GM18907 (cell line): Measurements from ENCODE around the gene KRTAP5-7.
"Not testable (repeated sequence)": the region's sequence is repeated elsewhere in the genome, so short reads cannot be mapped to it uniquely, and the experiment has no call there.

Source experiments
- ATAC-seq: cut with Tn5 transposase; IDR thresholded peaks from one replicate; pipeline ENCODE4 v1.9.1; 2021; ENCODE audit warnings: mild to moderate bottlenecking, moderate library complexity; ENCODE audit not compliant: unreplicated experiment

KRTAP5-7 gene

DNA sequence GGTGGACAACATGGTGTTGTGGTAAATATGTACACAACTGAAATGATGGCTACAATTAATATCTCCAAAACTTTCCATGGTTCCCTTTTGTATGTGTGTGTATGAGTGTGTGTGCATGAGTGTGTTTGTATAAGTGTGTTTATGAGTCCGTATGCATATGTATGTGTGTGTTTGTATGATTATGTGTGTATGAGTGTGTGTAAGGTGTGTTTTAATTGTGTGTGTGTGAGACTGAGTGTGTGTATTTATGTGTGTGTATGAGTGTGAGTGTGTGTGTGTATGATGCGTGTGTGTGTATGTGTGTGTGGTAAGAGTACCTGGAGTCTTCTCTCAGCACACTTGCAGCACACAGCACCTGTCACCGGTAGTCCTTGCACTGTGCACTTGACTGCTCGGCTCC lies 29.0 kb downstream of the KRTAP5-7 start:
- no peak for ATAC-seq

DNA sequence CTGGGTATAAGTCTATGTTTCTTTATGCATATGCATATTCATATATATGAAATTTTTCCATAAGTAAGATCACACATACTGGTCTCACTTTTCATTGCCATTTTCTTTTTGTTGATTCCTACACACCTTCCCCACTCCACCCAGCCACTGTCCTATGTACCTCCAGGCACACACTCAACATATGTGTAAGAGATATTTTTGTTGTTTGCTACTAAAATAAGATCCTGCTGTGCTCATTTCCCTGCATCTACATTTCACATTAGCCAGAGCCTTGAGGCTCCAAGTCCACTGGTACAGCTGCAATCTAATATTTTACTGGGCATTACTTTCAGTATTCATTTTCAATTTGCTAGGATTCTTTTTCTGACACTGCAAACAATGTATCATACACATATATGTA lies 30.2 kb downstream of the KRTAP5-7 start:
- no peak for ATAC-seq

DNA sequence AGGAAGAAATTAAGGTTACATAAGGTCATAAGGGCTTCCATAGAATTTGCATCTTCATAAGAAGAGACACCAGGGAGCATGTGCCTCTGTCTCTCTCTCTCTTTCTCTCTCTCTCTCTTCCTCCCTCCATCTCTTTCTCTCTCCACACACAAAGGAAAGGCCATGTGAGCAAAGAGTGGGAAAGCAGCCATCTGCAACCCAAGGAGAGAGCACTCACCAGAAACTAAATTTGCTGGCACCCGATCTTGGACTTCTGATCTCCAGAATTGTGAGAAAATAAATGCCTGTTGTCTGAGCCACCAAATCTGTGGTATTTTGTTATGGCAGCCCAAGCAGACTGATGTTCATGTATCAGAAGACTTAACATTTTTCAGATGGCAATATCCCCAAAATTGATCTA lies 31.9 kb downstream of the KRTAP5-7 start:
- ATAC-seq = no peak

DNA sequence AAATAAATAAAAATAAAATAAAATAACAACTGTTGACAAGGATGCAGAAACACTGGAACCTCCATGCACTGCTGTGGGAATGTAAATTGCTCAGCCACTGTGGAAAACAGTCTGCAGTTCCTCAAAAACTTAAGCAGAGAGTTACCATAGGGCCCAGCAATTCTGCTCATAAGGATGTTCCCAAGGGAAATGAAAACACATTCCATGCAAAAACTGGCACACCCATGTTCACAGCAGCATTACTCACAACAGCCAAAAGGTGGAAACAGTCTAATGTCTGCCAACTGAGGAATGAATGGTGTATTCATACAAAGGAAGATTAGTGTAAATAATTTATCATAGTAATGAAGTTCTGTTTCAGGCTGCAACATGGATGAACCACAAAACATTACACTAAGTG lies 35.1 kb downstream of the KRTAP5-7 start:
- ATAC-seq = no peak

DNA sequence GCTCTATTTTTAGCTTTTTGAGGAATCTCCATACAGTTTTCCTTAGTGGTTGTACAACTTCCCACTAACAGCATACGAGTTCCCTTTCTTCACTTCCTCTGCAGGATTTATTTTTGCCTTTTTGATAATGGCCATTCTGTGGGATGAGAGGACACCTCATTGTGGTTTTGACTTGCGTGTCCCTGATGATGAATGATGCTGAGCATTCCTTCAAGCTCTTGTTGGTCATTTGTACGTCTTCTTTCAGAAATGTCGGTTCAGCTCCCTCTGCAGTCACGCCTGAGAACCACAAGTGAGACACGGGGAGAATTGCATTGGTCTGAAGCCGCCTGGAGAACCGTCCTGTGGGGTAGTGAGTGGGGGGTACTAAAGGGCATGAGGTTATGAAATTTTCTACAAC lies 36.3 kb downstream of the KRTAP5-7 start:
- ATAC-seq = no peak

DNA sequence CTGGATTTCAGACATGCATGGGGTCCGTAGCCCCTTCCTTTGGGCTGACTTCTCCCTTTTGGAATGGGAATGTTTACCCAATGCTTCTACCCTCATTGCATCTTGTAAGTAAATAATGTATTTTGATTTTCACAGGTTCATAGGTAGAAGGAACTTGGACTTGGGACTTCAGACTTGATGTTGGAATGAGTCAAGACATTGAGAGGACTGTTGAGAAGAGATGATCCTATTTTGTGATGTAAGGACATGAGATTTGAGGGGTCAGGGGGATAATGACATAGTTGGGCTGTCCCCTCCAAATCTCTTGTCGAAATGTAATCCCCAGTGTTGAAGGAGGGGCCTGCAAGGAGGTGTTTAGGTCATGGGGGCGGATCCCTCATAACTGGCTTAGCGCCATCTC lies 37.4 kb downstream of the KRTAP5-7 start:
- no peak for ATAC-seq

DNA sequence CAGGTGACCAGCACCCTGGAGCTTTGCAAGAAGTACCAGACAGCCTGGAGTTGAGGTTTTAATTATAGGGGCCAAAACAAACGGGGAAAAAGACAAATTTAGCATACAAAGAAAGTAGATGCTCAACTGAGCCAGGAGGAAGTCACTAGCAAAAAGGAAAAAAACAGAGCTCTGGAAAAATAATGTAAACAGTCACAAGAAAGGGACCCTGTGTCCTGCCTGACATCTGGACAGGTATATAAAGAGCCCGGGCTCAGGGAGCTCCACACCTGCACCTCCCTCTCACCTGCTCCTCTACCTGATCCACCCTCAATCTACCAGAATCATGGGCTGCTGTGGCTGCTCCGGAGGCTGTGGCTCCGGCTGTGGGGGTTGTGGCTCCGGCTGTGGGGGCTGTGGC lies 38.2 kb downstream of the KRTAP5-7 start, which contains the start of gene KRTAP5-10:
Gene KRTAP5-10 (plus strand): TSS at position 301 of the 400 bp plus-strand sequence. CDS start 25 bp downstream, at position 326.
- no peak for ATAC-seq

DNA sequence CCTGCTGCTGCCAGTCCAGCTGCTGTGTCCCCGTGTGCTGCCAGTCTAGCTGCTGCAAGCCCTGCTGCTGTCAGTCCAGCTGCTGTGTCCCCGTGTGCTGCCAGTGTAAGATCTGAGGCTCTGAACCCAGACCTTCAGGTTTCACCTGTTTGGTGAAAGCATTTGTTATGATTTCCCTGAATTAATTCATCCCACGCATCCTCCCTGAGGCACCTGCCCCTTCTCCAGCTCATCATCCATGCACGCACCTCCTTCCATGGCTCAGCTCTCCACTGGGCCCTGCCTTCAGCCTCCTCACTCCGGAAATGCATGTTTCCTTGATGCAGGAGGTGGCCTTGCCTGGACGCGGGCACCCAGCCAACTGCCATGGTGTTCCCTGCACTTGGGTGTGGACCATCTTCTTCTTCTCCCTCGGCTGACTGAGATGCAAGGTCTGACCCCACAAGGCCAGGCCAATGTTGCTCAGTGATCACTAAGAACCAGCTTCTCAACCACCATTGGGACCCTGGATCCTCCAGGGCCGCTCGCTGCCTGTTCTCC lies 39.1 kb downstream of the KRTAP5-7 start:
- ATAC-seq = no peak

DNA sequence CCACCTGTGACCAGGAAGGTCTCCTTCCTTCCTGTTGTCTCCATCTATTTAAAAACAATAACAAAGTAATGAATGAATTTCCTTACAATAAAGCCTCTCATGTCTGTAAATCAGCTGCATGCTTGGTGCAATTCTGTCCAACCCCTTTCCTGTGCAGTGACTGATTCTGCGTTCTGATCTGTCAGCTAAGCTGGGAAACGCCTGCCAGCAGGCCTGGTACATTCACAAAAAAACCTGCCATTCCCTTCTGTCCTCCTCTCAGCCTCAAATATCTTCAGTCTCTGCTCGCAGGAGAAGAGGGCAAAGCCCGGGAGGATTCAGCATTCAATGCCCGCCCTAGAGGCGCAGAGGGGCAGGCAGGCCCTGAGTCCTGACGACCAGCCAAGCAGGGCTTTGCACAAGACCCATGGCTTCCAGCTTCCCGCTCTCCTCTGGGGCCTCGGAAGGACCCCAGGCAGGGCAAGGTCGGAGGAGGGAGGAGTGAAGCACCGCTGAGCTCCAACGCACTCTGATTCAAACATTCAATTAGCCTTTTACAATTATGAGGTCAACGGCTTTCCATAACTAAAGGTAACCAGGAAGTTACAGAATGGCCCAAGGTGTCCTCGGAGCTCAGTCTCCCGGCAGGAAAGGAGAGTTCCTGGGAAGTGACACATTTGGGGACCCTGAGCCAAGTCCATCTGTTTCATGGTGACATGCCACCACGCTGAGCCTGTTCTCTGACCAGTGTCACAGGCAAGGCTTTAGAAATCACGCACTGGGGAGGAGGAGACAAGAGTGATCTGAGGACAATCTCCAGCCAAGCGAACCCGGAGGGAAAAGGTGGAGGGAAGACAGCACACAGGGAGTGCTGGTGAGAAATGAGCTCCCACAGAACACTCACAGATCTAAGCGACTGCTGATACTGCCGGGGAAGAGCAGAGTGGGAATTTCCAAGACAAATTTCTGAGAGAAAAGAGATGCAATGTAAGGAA lies 39.8 kb downstream of the KRTAP5-7 start:
- not testable (repeated sequence) for ATAC-seq

DNA sequence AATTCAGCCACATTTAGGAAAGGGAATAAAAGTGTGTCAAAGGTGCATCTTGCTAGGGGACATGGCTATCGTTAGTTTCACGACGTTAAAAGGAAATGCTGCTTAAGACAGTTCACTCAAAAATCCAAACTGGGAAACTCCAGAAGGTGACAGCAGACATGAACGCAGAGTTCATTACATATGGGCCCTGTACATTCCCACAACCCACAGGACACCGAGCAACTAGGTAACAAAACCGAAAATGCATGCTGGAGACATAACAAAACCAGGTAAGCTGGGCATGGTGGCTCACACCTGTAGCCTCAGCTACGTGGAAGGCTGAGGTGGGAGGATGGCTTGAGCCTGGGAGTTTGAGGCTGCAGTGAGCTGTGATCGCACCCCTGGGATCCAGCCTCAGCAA lies 40.6 kb downstream of the KRTAP5-7 start:
- not testable (repeated sequence) for ATAC-seq

DNA sequence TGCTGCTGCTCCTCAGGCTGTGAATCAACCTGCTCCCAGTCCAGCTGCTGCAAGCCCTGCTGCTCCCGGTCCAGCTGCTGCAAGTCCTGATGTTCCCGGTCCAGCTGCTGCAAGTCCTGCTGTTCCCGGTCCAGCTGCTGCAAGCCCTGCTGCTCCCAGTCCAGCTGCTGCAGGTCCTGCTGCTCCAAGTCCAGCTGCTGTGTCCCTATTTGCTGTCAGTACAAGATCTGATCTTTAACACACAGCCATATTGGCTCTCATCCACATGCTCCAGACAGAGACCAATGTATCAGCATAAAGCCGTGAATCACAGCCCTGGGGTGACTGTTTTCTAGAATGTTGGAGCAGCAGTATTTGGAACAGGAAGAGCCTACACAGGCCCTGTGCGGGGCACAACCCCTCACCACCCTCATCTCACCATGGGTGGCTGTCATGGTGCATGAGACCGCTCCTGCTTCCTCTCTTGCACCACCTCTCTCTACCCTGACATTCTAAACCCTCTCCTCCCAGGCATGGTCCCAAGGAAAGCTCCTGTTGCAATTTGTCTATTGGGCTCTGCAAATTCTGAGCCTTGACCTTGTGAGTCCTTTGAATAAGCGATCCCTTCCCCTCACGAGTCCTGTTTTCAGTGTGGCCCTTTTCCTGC lies 41.8 kb downstream of the KRTAP5-7 start:
- no peak for ATAC-seq

DNA sequence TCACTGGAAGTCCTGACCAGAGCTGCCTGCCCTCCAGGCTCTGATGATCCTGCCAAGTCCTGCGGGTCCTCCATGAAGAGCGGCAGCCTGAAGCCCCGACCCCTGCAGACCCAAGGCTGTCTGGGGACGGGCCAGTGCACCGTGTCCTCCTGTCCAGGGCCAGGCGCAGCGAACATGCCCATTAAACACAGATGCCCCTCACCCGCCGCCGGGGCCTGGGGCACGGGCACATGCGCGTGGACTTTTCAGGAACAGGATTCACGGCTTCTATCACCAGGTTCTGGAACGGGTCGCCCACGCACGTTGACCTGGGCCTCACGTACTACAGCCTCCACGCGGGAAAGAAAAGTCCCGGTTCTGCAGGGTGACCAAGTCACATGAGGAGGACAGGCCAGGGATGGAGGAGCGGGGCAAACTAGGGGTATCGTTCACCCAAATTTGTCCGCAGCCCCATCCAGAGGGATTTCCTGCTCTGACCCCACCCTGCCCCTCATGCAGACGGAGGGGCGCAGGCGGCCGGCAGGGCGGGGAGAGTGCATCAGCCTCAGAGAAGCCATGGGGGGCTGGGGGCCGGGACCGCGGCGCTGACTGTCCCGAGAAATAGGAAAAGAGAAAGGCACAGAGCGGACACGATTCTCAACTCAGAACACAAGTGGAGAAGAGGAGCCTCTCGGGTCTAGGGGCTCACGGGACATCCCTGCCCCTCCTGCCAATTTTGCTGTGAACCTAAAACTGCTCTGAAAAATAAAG lies 44.2 kb downstream of the KRTAP5-7 start:
- not testable (repeated sequence) for ATAC-seq

DNA sequence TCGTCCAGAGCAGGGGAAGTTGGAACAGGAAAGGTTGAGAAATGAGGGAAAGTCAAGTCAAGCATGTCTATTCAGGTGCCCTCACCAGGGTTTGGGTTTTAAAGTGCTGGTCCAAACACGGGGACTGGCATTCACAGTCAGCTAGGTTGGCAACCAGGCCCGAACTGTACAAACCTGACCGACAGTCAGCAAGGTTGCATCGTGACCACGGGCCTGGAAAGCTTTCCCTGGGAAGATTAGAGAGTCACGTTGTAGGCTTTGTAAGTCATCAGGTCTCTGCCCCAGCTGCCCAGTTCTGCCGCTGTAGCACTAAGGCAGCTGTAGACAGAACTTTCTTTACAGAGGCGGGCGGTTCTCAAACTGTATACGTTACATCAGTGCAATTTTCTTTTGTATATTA lies 45.7 kb downstream of the KRTAP5-7 start:
- no peak for ATAC-seq

DNA sequence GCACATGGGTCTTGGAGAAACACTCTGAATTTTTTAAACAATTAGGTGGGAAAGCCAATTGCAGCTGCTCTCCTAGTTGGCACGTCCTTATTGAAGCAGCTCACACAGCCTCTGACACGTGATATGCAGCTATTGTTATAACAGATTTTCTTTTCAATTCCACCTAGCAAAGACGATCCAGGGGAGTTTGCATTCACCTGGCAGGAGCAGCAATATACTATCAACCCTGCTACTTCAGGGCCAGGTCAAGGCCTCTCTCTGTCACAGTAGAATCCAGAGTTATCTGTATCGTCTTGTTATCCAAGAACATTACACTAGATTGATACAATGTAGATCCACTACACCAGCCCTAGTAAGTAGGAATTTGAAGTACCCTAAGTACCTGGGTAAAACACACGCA lies 47.4 kb downstream of the KRTAP5-7 start:
- ATAC-seq = no peak

DNA sequence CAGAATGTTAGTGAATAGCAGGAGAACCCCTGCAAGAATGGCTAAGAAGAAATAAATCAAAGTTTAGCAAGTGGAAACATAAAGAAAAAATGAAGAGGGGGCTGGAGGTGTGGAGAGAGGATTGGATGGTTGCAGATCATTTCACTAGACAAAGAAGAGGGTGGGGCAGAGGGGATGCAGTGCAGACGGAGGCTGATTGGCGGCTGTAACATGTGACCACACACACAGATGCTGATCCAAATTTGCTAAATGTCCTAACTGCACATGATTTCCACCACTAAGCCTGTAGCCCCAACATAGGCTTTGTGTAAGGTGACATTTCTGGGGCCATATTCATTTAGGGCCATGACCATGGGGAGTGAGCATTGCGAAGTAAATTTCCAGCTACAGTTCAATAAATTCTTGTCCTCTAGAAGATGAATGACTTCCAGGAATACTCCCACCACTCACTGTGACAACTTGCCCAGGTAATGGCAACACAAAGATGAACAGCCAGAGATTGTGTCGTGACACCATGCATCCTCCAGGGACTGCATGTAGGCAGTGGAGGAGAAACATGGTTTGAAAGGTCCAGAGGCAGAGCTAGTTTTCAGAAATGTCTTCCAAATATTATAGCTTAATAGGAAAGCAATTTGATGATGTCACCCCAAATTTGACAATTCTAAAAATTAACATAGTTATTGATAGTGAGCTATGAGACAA lies 48.8 kb downstream of the KRTAP5-7 start:
- ATAC-seq = no peak

DNA sequence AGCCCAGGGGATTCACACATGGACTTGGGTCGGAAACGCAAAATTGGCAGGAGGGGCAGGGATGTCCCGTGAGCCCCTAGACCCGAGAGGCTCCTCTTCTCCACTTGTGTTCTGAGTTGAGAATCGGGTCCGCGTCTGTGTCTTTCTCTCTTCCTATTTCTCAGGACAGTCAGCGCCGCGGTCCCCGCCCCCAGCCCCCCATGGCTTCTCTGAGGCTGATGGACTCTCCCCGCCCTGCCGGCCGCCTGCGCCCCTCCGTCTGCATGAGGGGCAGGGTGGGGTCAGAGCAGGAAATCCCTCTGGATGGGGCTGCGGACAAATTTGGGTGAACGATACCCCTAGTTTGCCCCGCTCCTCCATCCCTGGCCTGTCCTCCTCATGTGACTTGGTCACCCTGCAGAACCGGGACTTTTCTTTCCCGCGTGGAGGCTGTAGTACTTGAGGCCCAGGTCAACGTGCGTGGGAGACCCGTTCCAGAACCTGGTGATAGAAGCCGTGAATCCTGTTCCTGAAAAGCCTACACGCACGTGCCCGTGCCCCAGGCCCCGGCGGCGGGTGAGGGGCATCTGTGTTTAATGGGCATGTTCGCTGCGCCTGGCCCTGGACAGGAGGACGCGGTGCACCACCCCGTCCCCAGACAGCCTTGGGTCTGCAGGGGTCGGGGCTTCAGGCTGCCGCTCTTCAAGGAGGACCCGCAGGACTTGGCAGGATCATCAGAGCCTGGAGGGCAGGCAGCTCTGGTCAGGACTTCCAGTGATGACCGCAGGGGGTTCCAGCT lies 49.8 kb downstream of the KRTAP5-7 start:
- not testable (repeated sequence) for ATAC-seq

DNA sequence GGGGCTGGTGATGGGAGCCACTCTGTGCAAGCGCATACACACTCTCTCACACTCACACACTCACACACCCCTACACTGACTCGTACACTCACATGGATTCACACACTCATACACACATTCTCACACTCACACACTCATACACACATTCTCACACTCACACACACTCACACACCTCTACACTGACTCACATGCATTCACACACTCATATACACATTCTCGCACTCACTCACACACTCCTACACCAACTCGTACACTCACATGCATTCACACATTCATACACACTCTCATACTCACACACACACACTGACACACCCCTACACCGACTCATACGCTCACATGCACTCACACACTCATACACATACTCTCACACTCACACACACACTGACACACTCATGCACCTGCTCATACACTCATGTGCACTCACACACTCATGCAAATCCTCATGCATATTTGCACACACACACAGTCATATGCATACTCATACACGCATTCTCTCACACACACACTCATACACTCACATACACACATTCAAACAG lies 50.5 kb downstream of the KRTAP5-7 start:
- ATAC-seq = no peak
